ENCODE data around the gene COX7B2.

- TF ChIP-seq CTCF (conservative IDR thresholded peaks at IDR 0.05; ENCODE audit: low read depth, low read length) (no peak), EZH2 (IDR thresholded peaks at IDR 0.05; ENCODE audit: borderline replicate concordance, low read depth, low read length, poor library complexity, severe bottlenecking) (no peak)
Observed at GRCh38 chr4:46804781-46805413, 104.1 kb downstream of the COX7B2 start.

Data from A673 (cell line).